ENCODE results near the gene NOL4L.

GRCh38 chr20:32513031-32513866 is 71.9 kb downstream of the NOL4L start:
- TF ChIP-seq CTCF (conservative IDR thresholded peaks at IDR 0.05; ENCODE audit: low read depth in 2 of 2) (no peak), JUNB (IDR thresholded peaks at IDR 0.05; ENCODE audit: unreplicated experiment) (no peak), REST (IDR thresholded peaks at IDR 0.05; ENCODE audit: unreplicated experiment) (no peak)

Measured in GM23338 (cell line).